Neural cell (in vitro differentiated cells): ENCODE data around the gene MAS1. TPM values are rescaled to one million over a fixed set of nuclear protein-coding genes. Genes with fewer than 3 reads are reported as not detected.

Experiments used
- H2AFZ ChIP-seq: fragments of 200-600, 300-800 bp; sonication (generic), shearing (Covaris generic); 2 replicates; pipeline ENCODE4 v1.6.0; 2014; ENCODE audit warnings: low read depth, mild to moderate bottlenecking, antibody characterized with exemption, low read length, moderate library complexity
- H3F3A ChIP-seq: fragments of 200-600 bp; shearing (Covaris generic); 2 replicates; pipeline ENCODE4 v1.6.1; 2016; ENCODE audit warnings: mild to moderate bottlenecking, moderate library complexity, mixed read lengths, antibody characterized with exemption, low read length; ENCODE audit not compliant: insufficient read depth, poor library complexity, severe bottlenecking
- H3K27ac ChIP-seq: fragments of 200-600, 300-800 bp; sonication (generic), shearing (Covaris generic); 2 replicates; pipeline ENCODE4 v1.5.1; 2014; ENCODE audit warnings: mild to moderate bottlenecking, low read length, moderate library complexity
- H3K27me3 ChIP-seq: fragments of 300-800, 200-600 bp; sonication (generic), shearing (Covaris generic); 2 replicates; pipeline ENCODE4 v1.6.0; 2014; ENCODE audit warnings: mild to moderate bottlenecking, low read depth, low read length, moderate library complexity; ENCODE audit not compliant: insufficient read depth
- H3K36me3 ChIP-seq: fragments of 300-800, 200-600 bp; sonication (generic), shearing (Covaris generic); 2 replicates; pipeline ENCODE4 v1.5.1; 2014; ENCODE audit warnings: mild to moderate bottlenecking, antibody characterized with exemption, low read length, moderate library complexity; ENCODE audit not compliant: insufficient read depth
- H3K4me2 ChIP-seq: fragments of 300-800, 200-600 bp; sonication (generic), shearing (Covaris generic); 2 replicates; pipeline ENCODE4 v1.6.0; 2014; ENCODE audit warnings: mild to moderate bottlenecking, low read length
- H3K4me3 ChIP-seq: fragments of 300-800, 200-600 bp; sonication (generic), shearing (Covaris generic); 2 replicates; pipeline ENCODE4 v1.5.1; 2014; ENCODE audit warnings: mild to moderate bottlenecking, low read length, moderate library complexity
- H3K79me2 ChIP-seq: fragments of 200-600 bp; shearing (Covaris generic); replicated peaks from 2 replicates; pipeline ENCODE4 v1.6.0; 2014; ENCODE audit warnings: mild to moderate bottlenecking, low read length, moderate library complexity; ENCODE audit not compliant: insufficient read depth
- H3K9ac ChIP-seq: fragments of 300-800, 200-600 bp; sonication (generic), shearing (Covaris generic); 2 replicates; pipeline ENCODE4 v1.6.1; 2016; ENCODE audit warnings: mild to moderate bottlenecking, low read length, mixed read lengths
- H3K9me2 ChIP-seq: fragments of 200-600 bp; shearing (Covaris generic); 2 replicates; pipeline ENCODE4 v1.6.1; 2016; ENCODE audit warnings: mild to moderate bottlenecking, low read length, mixed read lengths; ENCODE audit not compliant: insufficient read depth
- H3K9me3 ChIP-seq: fragments of 200-600, 300-800 bp; sonication (generic), shearing (Covaris generic); 2 replicates; pipeline ENCODE4 v1.6.1; 2016; ENCODE audit warnings: mild to moderate bottlenecking, mixed run types, low read length, moderate library complexity, mixed read lengths
- H4K20me1 ChIP-seq: fragments of 200-600 bp; shearing (Covaris generic); 2 replicates; pipeline ENCODE4 v1.6.1; 2016; ENCODE audit warnings: mild to moderate bottlenecking, mixed run types; ENCODE audit not compliant: insufficient read depth
- EP300 ChIP-seq: fragments of 450-650 bp; conservative IDR thresholded peaks from 2 replicates; pipeline ENCODE4 v1.6.1; 2014; ENCODE audit warnings: antibody characterized with exemption, mild to moderate bottlenecking, moderate library complexity; ENCODE audit not compliant: poor library complexity, severe bottlenecking
- EZH2 ChIP-seq: fragments of 200-600, 300-800 bp; shearing (Covaris generic), sonication (generic); IDR thresholded peaks from 2 replicates; pipeline ENCODE4 v1.6.1; 2014; ENCODE audit warnings: antibody characterized with exemption, low read length, borderline replicate concordance, mild to moderate bottlenecking; ENCODE audit not compliant: insufficient read depth, poor library complexity, severe bottlenecking
- MXI1 ChIP-seq: fragments of 450-650 bp; conservative IDR thresholded peaks from 2 replicates; pipeline ENCODE4 v1.6.1; 2014; ENCODE audit warnings: antibody characterized with exemption, mild to moderate bottlenecking; ENCODE audit not compliant: poor library complexity, severe bottlenecking
- POLR2AphosphoS5 ChIP-seq: IDR thresholded peaks from 2 replicates; pipeline ENCODE4 v1.6.1; 2012
- RAD21 ChIP-seq: fragments of 450-650 bp; conservative IDR thresholded peaks from 2 replicates; pipeline ENCODE4 v1.6.1; 2014; ENCODE audit warnings: antibody characterized with exemption, mild to moderate bottlenecking, moderate library complexity
- SMC3 ChIP-seq: fragments of 450-650 bp; conservative IDR thresholded peaks from 2 replicates; pipeline ENCODE4 v1.6.1; 2014; ENCODE audit warnings: antibody characterized with exemption, mild to moderate bottlenecking, moderate library complexity; ENCODE audit not compliant: poor library complexity
- TAF1 ChIP-seq: IDR thresholded peaks from 2 replicates; pipeline ENCODE4 v1.6.1; 2012; ENCODE audit warnings: low read depth
- polyA plus RNA-seq: library from polyadenylated mRNA; depleted of rRNA; stranded (reverse); fragments of >200 nt; gene quantifications from 2 replicates; pipeline ENCODE4 v1.2.3, GENCODE V29; 2014
- TF ChIP-seq, protein P1 (sequence below): IDR thresholded peaks from 2 replicates; pipeline ENCODE4 v1.6.1; 2012; ENCODE audit warnings: borderline replicate concordance
- TF ChIP-seq, protein P2 (sequence below): fragments of 450-650 bp; IDR thresholded peaks from 2 replicates; pipeline ENCODE4 v1.5.1; 2014; ENCODE audit warnings: antibody characterized with exemption, mild to moderate bottlenecking, moderate library complexity; ENCODE audit not compliant: poor library complexity, severe bottlenecking

MAS1 gene
- polyA plus RNA-seq, 1 donor from 2014 or later = not detected

DNA sequence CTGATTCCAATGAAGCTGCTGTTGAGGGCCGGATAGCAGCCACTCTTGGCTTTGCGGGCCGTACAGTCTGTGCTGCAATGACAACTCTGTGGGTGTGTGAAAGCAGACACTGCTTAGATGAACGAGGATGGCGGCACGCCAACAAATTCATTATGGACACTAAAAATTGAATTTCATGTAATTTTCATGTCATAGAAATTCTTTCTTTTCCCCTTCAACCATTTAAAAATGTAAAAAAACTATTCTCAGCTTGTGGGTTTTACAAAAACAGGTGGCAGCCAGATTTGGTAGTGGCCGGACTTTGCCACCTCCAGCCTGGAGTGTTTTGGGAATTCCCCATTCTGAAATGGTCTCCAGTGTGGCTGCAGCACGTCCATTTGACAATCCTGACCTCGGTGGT lies 26.0 kb downstream of the MAS1 start:
- no peak overlapping the region for H3K4me2 ChIP-seq

DNA sequence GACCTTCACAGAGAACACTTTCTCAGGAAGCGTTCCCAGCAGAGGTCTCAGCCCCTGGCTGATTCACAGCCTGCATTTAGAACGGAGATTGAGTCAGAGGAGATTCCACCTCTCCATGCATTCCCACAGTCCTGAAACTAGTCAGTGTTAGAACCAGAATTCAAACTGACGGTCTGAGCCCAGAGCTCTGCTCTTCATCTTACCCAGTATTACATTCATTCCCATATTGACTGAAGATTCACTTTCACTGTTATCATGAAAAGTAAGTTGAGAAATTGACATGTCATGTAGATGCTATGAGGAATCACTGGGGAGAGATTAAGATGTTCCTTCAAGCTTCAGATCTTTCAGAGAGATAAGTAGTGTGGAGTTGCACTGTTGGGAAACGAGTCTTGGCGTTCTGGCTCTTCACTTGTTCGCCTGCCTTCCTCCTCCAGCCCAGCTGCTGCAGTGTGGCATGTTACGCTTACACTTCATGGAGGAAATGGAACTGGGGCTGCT lies 28.3 kb downstream of the MAS1 start:
- Histone ChIP-seq H3F3A (no peaks in the 10 kb centered on the region), H3K4me3 (no peak overlapping the region), H3K9me2 (no peaks in the 10 kb centered on the region), H4K20me1 (no peaks in the 10 kb centered on the region), H3K4me2 (no peak overlapping the region), H2AFZ (no peak overlapping the region), H3K36me3 (no peaks in the 10 kb centered on the region), H3K9ac (no peak overlapping the region), H3K27ac (no peak overlapping the region), H3K9me3 (no peaks in the 10 kb centered on the region), H3K79me2 (no peaks in the 10 kb centered on the region), H3K27me3 (no peaks in the 10 kb centered on the region)
- TF ChIP-seq POLR2AphosphoS5 (no peak), SMC3 (no peak), EZH2 (no peak), EP300 (no peak), RAD21 (no peak), TAF1 (no peak), MXI1 (no peak)
- TF ChIP-seq, protein P1, sequence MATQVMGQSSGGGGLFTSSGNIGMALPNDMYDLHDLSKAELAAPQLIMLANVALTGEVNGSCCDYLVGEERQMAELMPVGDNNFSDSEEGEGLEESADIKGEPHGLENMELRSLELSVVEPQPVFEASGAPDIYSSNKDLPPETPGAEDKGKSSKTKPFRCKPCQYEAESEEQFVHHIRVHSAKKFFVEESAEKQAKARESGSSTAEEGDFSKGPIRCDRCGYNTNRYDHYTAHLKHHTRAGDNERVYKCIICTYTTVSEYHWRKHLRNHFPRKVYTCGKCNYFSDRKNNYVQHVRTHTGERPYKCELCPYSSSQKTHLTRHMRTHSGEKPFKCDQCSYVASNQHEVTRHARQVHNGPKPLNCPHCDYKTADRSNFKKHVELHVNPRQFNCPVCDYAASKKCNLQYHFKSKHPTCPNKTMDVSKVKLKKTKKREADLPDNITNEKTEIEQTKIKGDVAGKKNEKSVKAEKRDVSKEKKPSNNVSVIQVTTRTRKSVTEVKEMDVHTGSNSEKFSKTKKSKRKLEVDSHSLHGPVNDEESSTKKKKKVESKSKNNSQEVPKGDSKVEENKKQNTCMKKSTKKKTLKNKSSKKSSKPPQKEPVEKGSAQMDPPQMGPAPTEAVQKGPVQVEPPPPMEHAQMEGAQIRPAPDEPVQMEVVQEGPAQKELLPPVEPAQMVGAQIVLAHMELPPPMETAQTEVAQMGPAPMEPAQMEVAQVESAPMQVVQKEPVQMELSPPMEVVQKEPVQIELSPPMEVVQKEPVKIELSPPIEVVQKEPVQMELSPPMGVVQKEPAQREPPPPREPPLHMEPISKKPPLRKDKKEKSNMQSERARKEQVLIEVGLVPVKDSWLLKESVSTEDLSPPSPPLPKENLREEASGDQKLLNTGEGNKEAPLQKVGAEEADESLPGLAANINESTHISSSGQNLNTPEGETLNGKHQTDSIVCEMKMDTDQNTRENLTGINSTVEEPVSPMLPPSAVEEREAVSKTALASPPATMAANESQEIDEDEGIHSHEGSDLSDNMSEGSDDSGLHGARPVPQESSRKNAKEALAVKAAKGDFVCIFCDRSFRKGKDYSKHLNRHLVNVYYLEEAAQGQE = no peak
- TF ChIP-seq, protein P2, sequence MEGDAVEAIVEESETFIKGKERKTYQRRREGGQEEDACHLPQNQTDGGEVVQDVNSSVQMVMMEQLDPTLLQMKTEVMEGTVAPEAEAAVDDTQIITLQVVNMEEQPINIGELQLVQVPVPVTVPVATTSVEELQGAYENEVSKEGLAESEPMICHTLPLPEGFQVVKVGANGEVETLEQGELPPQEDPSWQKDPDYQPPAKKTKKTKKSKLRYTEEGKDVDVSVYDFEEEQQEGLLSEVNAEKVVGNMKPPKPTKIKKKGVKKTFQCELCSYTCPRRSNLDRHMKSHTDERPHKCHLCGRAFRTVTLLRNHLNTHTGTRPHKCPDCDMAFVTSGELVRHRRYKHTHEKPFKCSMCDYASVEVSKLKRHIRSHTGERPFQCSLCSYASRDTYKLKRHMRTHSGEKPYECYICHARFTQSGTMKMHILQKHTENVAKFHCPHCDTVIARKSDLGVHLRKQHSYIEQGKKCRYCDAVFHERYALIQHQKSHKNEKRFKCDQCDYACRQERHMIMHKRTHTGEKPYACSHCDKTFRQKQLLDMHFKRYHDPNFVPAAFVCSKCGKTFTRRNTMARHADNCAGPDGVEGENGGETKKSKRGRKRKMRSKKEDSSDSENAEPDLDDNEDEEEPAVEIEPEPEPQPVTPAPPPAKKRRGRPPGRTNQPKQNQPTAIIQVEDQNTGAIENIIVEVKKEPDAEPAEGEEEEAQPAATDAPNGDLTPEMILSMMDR = no peak

More for the DNA sequence above, 26.0 kb downstream of the MAS1 start:
- TF ChIP-seq EZH2 = no peak
- TF ChIP-seq TAF1 = no peak
- TF ChIP-seq RAD21 = no peak
- TF ChIP-seq, protein P2 = no peak
- TF ChIP-seq, protein P1 = no peak
- TF ChIP-seq MXI1 = no peak
- TF ChIP-seq POLR2AphosphoS5 = no peak
- no peak for TF ChIP-seq EP300
- no peak for TF ChIP-seq SMC3
- Histone ChIP-seq H3K36me3 (no peaks in the 10 kb centered on the region), H3K27ac (no peak overlapping the region), H3K27me3 (no peaks in the 10 kb centered on the region), H2AFZ (no peak overlapping the region), H3K9me2 (no peaks in the 10 kb centered on the region), H3K4me3 (no peak overlapping the region), H3K9me3 (no peaks in the 10 kb centered on the region), H3K9ac (no peak overlapping the region), H3K79me2 (no peaks in the 10 kb centered on the region), H4K20me1 (no peaks in the 10 kb centered on the region), H3F3A (no peaks in the 10 kb centered on the region)
